ENCODE measurements around the gene FARP2.

GRCh38 chr2:241496003-241496707 lies 140.1 kb downstream of the FARP2 start:
- TF ChIP-seq CTCF (IDR thresholded peaks at IDR 0.05) (no peak), POLR2A (IDR thresholded peaks at IDR 0.05) (no peak)

Data from right lobe of liver (tissue), 4 donors.